ENCODE measurements around the gene NPAS2. TPM values are rescaled to one million over a fixed set of nuclear protein-coding genes. Genes with fewer than 3 reads are reported as not detected.

NPAS2 gene
- total RNA-seq, 1 experiment from 2014 or later, result 20.4 TPM

GRCh38 chr2:100832885-100833284 lies 12.9 kb downstream of the NPAS2 start:
- no peaks in the 10 kb centered on the region for H3K9me3 ChIP-seq (ENCODE audit: control insufficient read depth in 1 of 2, insufficient read depth in 1 of 2, low read depth in 1 of 2, low read length in 2 of 2)
- BruUV-seq (replicated peaks), result no TSS peak
- peaks cover 22% of the 10 kb centered on the region for H3K79me2 ChIP-seq (ENCODE audit: insufficient read depth, low read length)
- H3K4me1 ChIP-seq (ENCODE audit: control insufficient read depth in 1 of 2, insufficient read depth in 2 of 2, low read length in 2 of 2), result no peaks in the 10 kb centered on the region
- H3K4me3 ChIP-seq (replicated peaks in 1 of 2; ENCODE audit: low read depth in 1 of 2, low read length in 2 of 2), result no peak overlapping the region
- intact Hi-C loops (cut with micrococcal nuclease), result no loop called here
- DNase-seq (ENCODE audit: low read depth, low spot score) (no peak), ATAC-seq (no peak)
- H3K27ac ChIP-seq (ENCODE audit: low read depth, low read length), result no peak overlapping the region
- H2AFZ ChIP-seq (ENCODE audit: low read depth, low read length, poor library complexity, severe bottlenecking), result no peak overlapping the region
- H4K20me1 ChIP-seq (ENCODE audit: insufficient read depth), result no peaks in the 10 kb centered on the region
- no peaks in the 10 kb centered on the region for H3K36me3 ChIP-seq (ENCODE audit: control insufficient read depth in 1 of 2, insufficient read depth in 2 of 2, low read length in 2 of 2)
- RAD21 ChIA-PET (ENCODE audit: low non-redundant PET in 1 of 2, low total read pairs in 2 of 2, uncharacterized antibody in 2 of 2, unreplicated experiment in 2 of 2), result no interaction called here
- H3K4me2 ChIP-seq (ENCODE audit: low read length), result no peak overlapping the region
- CTCF ChIA-PET, result no interaction called here
- no peaks in the 10 kb centered on the region for H3K27me3 ChIP-seq (ENCODE audit: insufficient read depth, low read length)
- H3K9ac ChIP-seq (ENCODE audit: low read length), result no peak overlapping the region
- TF ChIP-seq YY1 (IDR thresholded peaks at IDR 0.05; ENCODE audit: extremely low read depth, insufficient replicate concordance, low read depth, low read length), result no peak
- TF ChIP-seq FOSL1 (IDR thresholded peaks at IDR 0.05; ENCODE audit: low read depth), result no peak
- no peak for TF ChIP-seq TCF7L2 (IDR thresholded peaks at IDR 0.05; ENCODE audit: borderline replicate concordance, extremely low read depth, insufficient read depth, insufficient read length)
- TF ChIP-seq JUND (IDR thresholded peaks at IDR 0.05), result no peak
- no peak for TF ChIP-seq EGR1 (IDR thresholded peaks at IDR 0.05; ENCODE audit: low read depth)
- no peak for TF ChIP-seq REST (IDR thresholded peaks at IDR 0.05; ENCODE audit: low read depth)
- no peak for TF ChIP-seq CTCF (IDR thresholded peaks at IDR 0.05 in 2 of 3, conservative IDR thresholded peaks at IDR 0.05 in 1 of 3; ENCODE audit: borderline replicate concordance in 1 of 3, insufficient read depth in 1 of 3, low read depth in 2 of 3, low read length in 2 of 3)
- no peak for TF ChIP-seq POLR2A (IDR thresholded peaks at IDR 0.05; ENCODE audit: borderline replicate concordance, extremely low read depth, insufficient read depth, insufficient read length)
- no peak for TF ChIP-seq SP1 (IDR thresholded peaks at IDR 0.05; ENCODE audit: low read depth)
- TF ChIP-seq EZH2 (IDR thresholded peaks at IDR 0.05), result no peak
- TF ChIP-seq ZFX (IDR thresholded peaks at IDR 0.05), result no peak
- TF ChIP-seq CEBPB (IDR thresholded peaks at IDR 0.05; ENCODE audit: low read depth), result no peak
- TF ChIP-seq SRF (IDR thresholded peaks at IDR 0.05; ENCODE audit: low read depth), result no peak
- no peak for TF ChIP-seq EZH2phosphoT487 (IDR thresholded peaks at IDR 0.05; ENCODE audit: borderline replicate concordance)
- no peak for TF ChIP-seq MAX (IDR thresholded peaks at IDR 0.05)
- no peak for TF ChIP-seq ELF1 (IDR thresholded peaks at IDR 0.05; ENCODE audit: borderline replicate concordance, low read depth)
- no peak for TF ChIP-seq ZBTB33 (IDR thresholded peaks at IDR 0.05; ENCODE audit: extremely low read depth, insufficient replicate concordance, low read length)
- no peak for TF ChIP-seq RAD21 (IDR thresholded peaks at IDR 0.05; ENCODE audit: low read depth)
- no peak for TF ChIP-seq ATF3 (IDR thresholded peaks at IDR 0.05)
- TF ChIP-seq ZNF274 (IDR thresholded peaks at IDR 0.05; ENCODE audit: low read depth, low read length), result no peak
- POLR2A ChIA-PET, result no interaction called here
- H3K9me2 ChIP-seq (ENCODE audit: insufficient read depth), result no peaks in the 10 kb centered on the region

Measured in HCT116 (cell line).